Ovary (tissue), 9 donors: Measurements from ENCODE around the gene TTC7B. TPM values are rescaled to one million over a fixed set of nuclear protein-coding genes. Genes with fewer than 3 reads are reported as not detected.

Experiments used
- DNase-seq, 5 donors: peaks; one replicate each; pipeline ENCODE4 v3.0.0-alpha.2; 2019 to 2020
- H3K27ac ChIP-seq, 2 donors: fragments of 200-600 bp; one replicate each; pipeline versions ENCODE4 v1.5.1 to v1.8.0; 2019 to 2022
- H3K27me3 ChIP-seq: fragments of 200-600 bp; one replicate; pipeline ENCODE4 v1.8.0; 2022
- H3K36me3 ChIP-seq: fragments of 200-600 bp; sonication (generic); one replicate; pipeline ENCODE4 v1.5.1; 2019
- H3K4me1 ChIP-seq: one replicate; pipeline ENCODE4 v1.8.1; 2013; ENCODE audit warnings: mild to moderate bottlenecking, moderate library complexity; ENCODE audit not compliant: insufficient read depth
- H3K4me3 ChIP-seq: fragments of 200-600 bp; sonication (generic); one replicate; pipeline ENCODE4 v1.5.1; 2017
- H3K9me3 ChIP-seq, 2 donors: fragments of 200-600 bp in 1 of 2; sonication (generic) in 1 of 2; one replicate each; pipeline versions ENCODE4 v1.5.1 to v1.8.1; 2013 to 2019; ENCODE audit warnings: mild to moderate bottlenecking in 1 of 2, moderate library complexity in 1 of 2
- CTCF ChIP-seq, 3 donors: fragments of 450-650 bp in 2 of 3; fragments of 200-600 bp in 1 of 3; IDR thresholded peaks; one replicate each; pipeline versions ENCODE4 v1.5.1 to v1.8.0; 2016 to 2022; ENCODE audit warnings: antibody characterized with exemption in 3 of 3, mild to moderate bottlenecking in 1 of 3
- EP300 ChIP-seq: sonication (generic); formaldehyde crosslinking; IDR thresholded peaks from one replicate; pipeline ENCODE4 v1.6.1; 2017; ENCODE audit warnings: antibody characterized with exemption
- POLR2A ChIP-seq: fragments of 450-650 bp; IDR thresholded peaks from one replicate; pipeline ENCODE4 v1.6.1; 2017; ENCODE audit warnings: antibody characterized with exemption, mild to moderate bottlenecking, moderate library complexity
- WGBS, 3 donors: extraction: QIAGEN DNeasy Blood & Tissue Kit in 1 of 3; methylation state at CpG; one replicate each; pipeline versions ENCODE4 v1.1.5 to v1.1.7; 2013 to 2017; 5-methylcytosine and 5-hydroxymethylcytosine counted together
- intact Hi-C, 4 donors: fragments of 100-400 bp; cut with DNase I; formaldehyde crosslinking; loops; one replicate each; pipeline versions ENCODE4 v1.11.0 to v1.15.1; 2022 to 2023
- polyA plus RNA-seq, 2 donors: library from polyadenylated mRNA; stranded (reverse); fragments of 200-250 nt in 1 of 2; fragments of 350-450 nt in 1 of 2; fragmentation: Illumina TruSeq in 1 of 2; extraction: RNeasy Lipid Tissue Mini Kit (QIAGEN cat#74804) in 1 of 2; gene quantifications; one replicate each; pipeline ENCODE4 v1.2.3, GENCODE V29; 2013 to 2014
- total RNA-seq, 7 donors: library from RNA; depleted of rRNA in 2 of 7; stranded (reverse); fragments of >200 nt in 2 of 7; fragmentation: NEBNext Ultra II Directional in 3 of 7; extraction: Animal tissue kit (Norgen Biotek cat#: 25700) in 3 of 7; gene quantifications; one replicate each; pipeline versions ENCODE4 v1.1.0 to v1.2.4, GENCODE V29; 2016 to 2023
- donor health status: DM: no; HTN: no; CAD: no; lungs with moderate emphysema.
- donor health status: DM: no; HTN: no; CAD: no.
- donor health status: Bipolar disorder and iron deficiency.
- donor health status: DM: yes; HTN: yes; CAD: no.
- donor health status: DM: no; HTN: no; CAD: no.
- donor health status: DM: yes; HTN: yes; CAD: no.

TTC7B gene
- total and polyA plus RNA-seq, 9 donors: 18.2 to 39.5 (median 34.2) TPM

DNA sequence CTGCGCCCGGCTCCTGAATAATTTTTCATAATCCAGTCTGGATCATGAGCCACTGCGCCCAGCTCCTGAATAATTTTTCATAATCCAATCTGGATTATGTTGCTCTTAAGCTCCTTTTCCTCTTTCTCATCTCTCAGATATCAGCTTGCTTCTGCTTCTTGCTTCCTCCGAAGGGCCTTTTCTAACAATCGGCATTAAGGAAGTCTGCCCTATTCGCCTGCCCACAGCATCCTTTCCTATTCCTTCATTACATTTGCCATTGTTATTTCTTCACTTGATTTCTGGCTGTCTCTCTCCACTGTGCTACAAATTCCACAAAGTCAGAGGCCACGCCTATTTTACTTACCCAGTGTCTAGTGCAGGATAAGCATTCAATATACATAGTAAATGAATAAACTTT is 83.5 kb downstream of the TTC7B start:
- H3K27ac ChIP-seq: no peak overlapping the region
- intact Hi-C loops: no loop called here
- H3K36me3 ChIP-seq: no peaks in the 10 kb centered on the region
- TF ChIP-seq CTCF (IDR thresholded peaks at IDR 0.05) (no peak), EP300 (no peak), POLR2A (no peak)
- DNase-seq: no peak
- no peaks in the 10 kb centered on the region for H3K4me1 ChIP-seq
- 89 to 98% (median 96%) methylated on average over 7 of the region's 7 CpGs for WGBS, 3 donors
- H3K9me3 ChIP-seq: no peaks in the 10 kb centered on the region
- no peak overlapping the region for H3K4me3 ChIP-seq
- H3K27me3 ChIP-seq: no peaks in the 10 kb centered on the region

- H3K4me1 ChIP-seq: no peaks in the 10 kb centered on the region
- WGBS, 3 donors: 91 to 94% (median 93%) methylated on average over 4 of the region's 4 CpGs
- H3K27ac ChIP-seq: no peak overlapping the region
- intact Hi-C loops: no loop called here
- no peaks in the 10 kb centered on the region for H3K9me3 ChIP-seq
- H3K4me3 ChIP-seq: no peak overlapping the region
- H3K27me3 ChIP-seq: no peaks in the 10 kb centered on the region
- no peak for DNase-seq
- H3K36me3 ChIP-seq: no peaks in the 10 kb centered on the region
- no peak for TF ChIP-seq CTCF (IDR thresholded peaks at IDR 0.05)
- TF ChIP-seq POLR2A: no peak
- no peak for TF ChIP-seq EP300
These were observed 84.1 kb downstream of the TTC7B start for GRCh38 chr14:90732139-90732538.

GRCh38 chr14:90731487-90731886 is 84.7 kb downstream of the TTC7B start:
- H3K27me3 ChIP-seq: no peaks in the 10 kb centered on the region
- no peaks in the 10 kb centered on the region for H3K36me3 ChIP-seq
- no peak for DNase-seq
- no peak overlapping the region for H3K4me3 ChIP-seq
- H3K9me3 ChIP-seq: no peaks in the 10 kb centered on the region
- intact Hi-C loops: no loop called here
- no peaks in the 10 kb centered on the region for H3K4me1 ChIP-seq
- H3K27ac ChIP-seq: no peak overlapping the region
- TF ChIP-seq EP300 (no peak), POLR2A (no peak), CTCF (IDR thresholded peaks at IDR 0.05) (no peak)
- WGBS, 3 donors: 93% methylated on average over 11 of the region's 11 CpGs

GRCh38 chr14:90730206-90730766 is 85.9 kb downstream of the TTC7B start:
- WGBS, 3 donors: 95 to 96% (median 95%) methylated on average over 9 of the region's 9 CpGs
- intact Hi-C loops: no loop called here
- TF ChIP-seq POLR2A (no peak), CTCF (IDR thresholded peaks at IDR 0.05) (no peak), EP300 (no peak)

More at GRCh38 chr14:90730206-90730766, 85.9 kb downstream of the TTC7B start:
- Histone ChIP-seq H3K9me3 (no peaks in the 10 kb centered on the region), H3K4me3 (no peak overlapping the region), H3K27ac (no peak overlapping the region), H3K27me3 (no peaks in the 10 kb centered on the region), H3K4me1 (no peaks in the 10 kb centered on the region), H3K36me3 (no peaks in the 10 kb centered on the region)
- DNase-seq: no peak
